Ascending aorta (tissue), 2 donors: ENCODE data around the gene SWAP70. TPM values are rescaled to one million over a fixed set of nuclear protein-coding genes. Genes with fewer than 3 reads are reported as not detected.

Experiments used
- DNase-seq, 2 donors: peaks; one replicate each; pipeline ENCODE4 v3.0.0-alpha.2; 2019; ENCODE audit warnings: low spot score in 2 of 2
- H3K27ac ChIP-seq, 2 donors: fragments of 200-600 bp; sonication (generic); one replicate each; pipeline ENCODE4 v1.5.1; 2016 to 2017; ENCODE audit warnings: mild to moderate bottlenecking in 1 of 2
- H3K27me3 ChIP-seq: fragments of 200-600 bp; sonication (generic); one replicate; pipeline ENCODE4 v1.5.1; 2017
- H3K36me3 ChIP-seq, 2 donors: fragments of 200-600 bp; sonication (generic); one replicate each; pipeline ENCODE4 v1.5.1; 2016
- H3K4me1 ChIP-seq, 2 donors: fragments of 200-600 bp; sonication (generic); one replicate each; pipeline ENCODE4 v1.5.1; 2016 to 2017; ENCODE audit warnings: mild to moderate bottlenecking in 1 of 2
- H3K4me3 ChIP-seq, 2 donors: fragments of 200-600 bp; sonication (generic); one replicate each; pipeline ENCODE4 v1.5.1; 2016 to 2017; ENCODE audit warnings: mild to moderate bottlenecking in 1 of 2
- H3K9me3 ChIP-seq, 2 donors: fragments of 200-600 bp; sonication (generic); one replicate each; pipeline ENCODE4 v1.5.1; 2016
- intact Hi-C: fragments of 100-400 bp; cut with DNase I; formaldehyde crosslinking; loops from one replicate; pipeline ENCODE4 v1.15.1; 2023
- total RNA-seq: library from RNA; depleted of rRNA; stranded (reverse); fragments of >200 nt; gene quantifications from one replicate; pipeline ENCODE4 v1.1.0, GENCODE V29; 2016
- TF ChIP-seq, protein P1 (sequence below), 3 experiments: fragments of 200-600 bp in 2 of 3; fragments of 450-650 bp in 1 of 3; sonication (generic) in 2 of 3; IDR thresholded peaks; one replicate each; pipeline ENCODE4 v1.5.1; 2016 to 2019; ENCODE audit warnings: antibody characterized with exemption in 3 of 3, mild to moderate bottlenecking in 1 of 3, moderate library complexity in 1 of 3

SWAP70 gene
- total RNA-seq, 1 donor from 2014 or later: 40.1 TPM

- peaks cover 0 to 6% of the 10 kb centered on the region in 2 donors for H3K36me3 ChIP-seq
- H3K4me1 ChIP-seq: peaks cover 3 to 38% of the 10 kb centered on the region in 2 donors
- H3K27ac ChIP-seq: peak overlapping the region in 1 of 2 donors; percentile 34
- no peak for DNase-seq
- TF ChIP-seq, protein P1, sequence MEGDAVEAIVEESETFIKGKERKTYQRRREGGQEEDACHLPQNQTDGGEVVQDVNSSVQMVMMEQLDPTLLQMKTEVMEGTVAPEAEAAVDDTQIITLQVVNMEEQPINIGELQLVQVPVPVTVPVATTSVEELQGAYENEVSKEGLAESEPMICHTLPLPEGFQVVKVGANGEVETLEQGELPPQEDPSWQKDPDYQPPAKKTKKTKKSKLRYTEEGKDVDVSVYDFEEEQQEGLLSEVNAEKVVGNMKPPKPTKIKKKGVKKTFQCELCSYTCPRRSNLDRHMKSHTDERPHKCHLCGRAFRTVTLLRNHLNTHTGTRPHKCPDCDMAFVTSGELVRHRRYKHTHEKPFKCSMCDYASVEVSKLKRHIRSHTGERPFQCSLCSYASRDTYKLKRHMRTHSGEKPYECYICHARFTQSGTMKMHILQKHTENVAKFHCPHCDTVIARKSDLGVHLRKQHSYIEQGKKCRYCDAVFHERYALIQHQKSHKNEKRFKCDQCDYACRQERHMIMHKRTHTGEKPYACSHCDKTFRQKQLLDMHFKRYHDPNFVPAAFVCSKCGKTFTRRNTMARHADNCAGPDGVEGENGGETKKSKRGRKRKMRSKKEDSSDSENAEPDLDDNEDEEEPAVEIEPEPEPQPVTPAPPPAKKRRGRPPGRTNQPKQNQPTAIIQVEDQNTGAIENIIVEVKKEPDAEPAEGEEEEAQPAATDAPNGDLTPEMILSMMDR (IDR thresholded peaks at IDR 0.05): no peak
- no peaks in the 10 kb centered on the region for H3K9me3 ChIP-seq
- H3K4me3 ChIP-seq: no peak overlapping the region
- intact Hi-C loops: no loop called here
- H3K27me3 ChIP-seq: no peaks in the 10 kb centered on the region
Measured at GRCh38 chr11:9710223-9710622, 46.3 kb downstream of the SWAP70 start.

GRCh38 chr11:9710852-9711251, 47.0 kb downstream of the SWAP70 start:
- H3K9me3 ChIP-seq: no peaks in the 10 kb centered on the region
- H3K36me3 ChIP-seq: peaks cover 0 to 6% of the 10 kb centered on the region in 2 donors
- peaks cover 3 to 43% of the 10 kb centered on the region in 2 donors for H3K4me1 ChIP-seq
- no peak overlapping the region for H3K4me3 ChIP-seq
- TF ChIP-seq, protein P1 (IDR thresholded peaks at IDR 0.05): no peak
- no peak overlapping the region for H3K27ac ChIP-seq
- intact Hi-C loops: no loop called here
- no peaks in the 10 kb centered on the region for H3K27me3 ChIP-seq
- no peak for DNase-seq

GRCh38 chr11:9711454-9712307, 47.8 kb downstream of the SWAP70 start:
- TF ChIP-seq, protein P1 (IDR thresholded peaks at IDR 0.05): no peak
- Histone ChIP-seq H3K36me3 (peaks cover 0 to 6% of the 10 kb centered on the region in 2 donors), H3K4me1 (peaks cover 3 to 51% of the 10 kb centered on the region in 2 donors), H3K4me3 (no peak overlapping the region), H3K27ac (no peak overlapping the region), H3K27me3 (no peaks in the 10 kb centered on the region), H3K9me3 (no peaks in the 10 kb centered on the region)
- DNase-seq: no peak
- intact Hi-C loops: no loop called here

- Histone ChIP-seq H3K4me1 (peaks cover 3 to 66% of the 10 kb centered on the region in 2 donors), H3K27me3 (no peaks in the 10 kb centered on the region)
Measured at GRCh38 chr11:9714272-9714940, 50.5 kb downstream of the SWAP70 start.

GRCh38 chr11:9716275-9717039, 52.6 kb downstream of the SWAP70 start:
- peak in 1 of 2 donors; percentile 75 for DNase-seq
- peaks cover 0 to 10% of the 10 kb centered on the region in 2 donors for H3K36me3 ChIP-seq
- no peaks in the 10 kb centered on the region for H3K9me3 ChIP-seq
- peak overlapping the region in 1 of 2 donors; percentile 26 for H3K4me3 ChIP-seq
- intact Hi-C loops: loop anchor here (2.0 kb wide), 1 partner anchor 54 kb away; no protein-coding TSS in a partner anchor
- H3K4me1 ChIP-seq: peaks cover 3 to 62% of the 10 kb centered on the region in 2 donors
- no peaks in the 10 kb centered on the region for H3K27me3 ChIP-seq
- peak overlapping the region; percentile 56 to 76 for H3K27ac ChIP-seq
- TF ChIP-seq, protein P1 (IDR thresholded peaks at IDR 0.05): no peak

More at GRCh38 chr11:9714272-9714940, 50.5 kb downstream of the SWAP70 start:
- Histone ChIP-seq H3K9me3 (no peaks in the 10 kb centered on the region), H3K36me3 (peaks cover 0 to 6% of the 10 kb centered on the region in 2 donors), H3K27ac (peak overlapping the region; percentile 6 to 11), H3K4me3 (no peak overlapping the region)
- intact Hi-C loops: no loop called here
- TF ChIP-seq, protein P1 (IDR thresholded peaks at IDR 0.05): no peak
- DNase-seq: no peak
